ENCODE results near the gene TIGD3. TPM values are rescaled to one million over a fixed set of nuclear protein-coding genes. Genes with fewer than 3 reads are reported as not detected.

Gene TIGD3
- total and polyA plus RNA-seq, 9 of the 15 experiments (the other 6 are each of a cell fraction or from before 2014, with no cell fraction given) = 0.06 to 1.3 (median 0.56) TPM

DNA sequence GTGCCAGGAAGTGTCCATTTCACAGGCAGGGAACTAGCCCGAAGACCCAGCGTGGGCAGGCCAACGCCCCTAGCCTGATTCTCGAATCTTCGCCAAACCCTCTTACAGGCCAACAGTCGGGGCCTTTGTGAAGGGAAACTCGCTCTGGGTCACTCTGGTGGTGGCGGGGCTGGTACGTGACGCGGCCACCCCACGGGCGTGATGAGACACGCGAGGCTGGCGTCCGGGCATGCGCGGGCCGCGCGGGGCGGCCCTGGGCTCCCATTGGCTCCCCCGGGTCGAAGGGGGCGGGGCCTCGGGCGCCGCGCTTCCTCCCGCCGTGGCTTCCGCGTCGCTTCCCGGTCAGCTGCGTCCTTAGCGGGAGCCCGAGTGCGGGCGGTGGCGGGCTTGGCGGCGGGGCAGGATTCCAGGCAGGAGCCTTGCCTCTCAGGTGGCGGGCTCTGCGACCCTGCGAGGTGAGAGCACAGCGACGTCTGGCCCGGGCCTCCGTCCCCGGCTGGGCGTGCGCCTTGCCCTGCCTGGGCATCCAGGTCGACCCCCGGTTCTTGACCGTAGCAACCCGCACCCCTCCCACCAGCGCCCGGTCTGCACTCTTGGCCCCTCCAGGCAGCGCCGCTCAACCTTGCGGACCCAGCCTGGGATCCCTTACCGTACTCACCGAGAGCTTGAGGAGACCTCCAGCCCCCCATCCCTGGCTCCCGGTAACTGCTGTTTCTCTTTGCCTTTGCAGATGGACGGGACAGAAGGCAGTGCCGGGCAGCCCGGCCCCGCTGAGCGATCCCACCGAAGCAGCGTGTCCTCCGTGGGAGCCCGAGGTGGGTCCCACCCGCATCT lies 32.0 kb downstream of the TIGD3 start, which contains the start of gene FRMD8:
Gene FRMD8 (plus strand): TSS at position 331 of the 834 bp plus-strand sequence. CDS start 400 bp downstream, at position 731.
- Histone ChIP-seq H3K79me2 (ENCODE audit: control insufficient read depth, insufficient read depth, low read length) (peaks cover 37% of the 10 kb centered on the region), H3K9me1 (ENCODE audit: control insufficient read depth, insufficient read depth, low read length) (no peaks in the 10 kb centered on the region), H3K36me3 (ENCODE audit: control insufficient read depth, insufficient read depth, low read length) (peaks cover 36% of the 10 kb centered on the region; the same call in 2 of the 3 replicates), H3K4me2 (ENCODE audit: insufficient read depth, low read length) (peak within 1 kb of the TSS; percentile 94), H3K9me3 (replicated peaks; ENCODE audit: control insufficient read depth, insufficient read depth, low read depth, low read length) (no peaks in the 10 kb centered on the region; the same call in 1 of the 2 replicates), H3K4me3 (peak within 1 kb of the TSS; percentile 93), H4K20me1 (replicated peaks; ENCODE audit: control insufficient read depth, insufficient read depth, low read length) (peaks cover 9% of the 10 kb centered on the region), H3K27ac (ENCODE audit: extremely low read depth, low read depth, low read length) (peak within 1 kb of the TSS; percentile 91), H3K4me1 (replicated peaks in 1 of 2; ENCODE audit: control insufficient read depth in 2 of 2, insufficient read depth in 2 of 2, low read length in 2 of 2) (peaks cover 41 to 75% of the 10 kb centered on the region in 2 experiments), H3K27me3 (ENCODE audit: control insufficient read depth in 2 of 2, insufficient read depth in 2 of 2, low read length in 2 of 2) (no peaks in the 10 kb centered on the region), H2AFZ (ENCODE audit: low read depth, low read length) (peak within 1 kb of the TSS; percentile 86), H3K9ac (ENCODE audit: insufficient read depth in 1 of 2, low read depth in 2 of 2, low read length in 2 of 2) (peak within 1 kb of the TSS; percentile 71 to 97)
- ATAC-seq (peak; percentile 83), FAIRE-seq (no peak), DNase-seq (ENCODE audit: extremely low read depth in 1 of 4, low spot score in 3 of 4) (peak; percentile 93 to 99 (median 98))
- in situ Hi-C loops (cut with MboI) = no loop called here
- TSS peak; percentile 70 for BruUV-seq (replicated peaks)
- ChIA-PET POLR2A (interaction anchor here (0.6 to 16.2 kb wide), 9 partner anchors 11 to 116 kb away, joined by 3 to 253 read pairs (median 4); partner anchors contain the start of genes MALAT1 and NEAT1), CTCF (ENCODE audit: low intra/inter-chr PET ratio) (interaction anchor here (0.7 to 1.4 kb wide), 3 partner anchors 19 to 432 kb away, joined by 3 to 8 read pairs (median 3); no protein-coding TSS in a partner anchor)
- intact Hi-C loops (cut with micrococcal nuclease) = no loop called here
- 1% methylated on average over 53 of the region's 76 CpGs for WGBS (ENCODE audit: insufficient coverage, low coverage, missing lambda C conversion rate)
- peak; percentile 35; the same call in 1 of the 2 replicates for TF ChIP-seq E2F3 (CRISPR knock-in tag; IDR thresholded peaks at IDR 0.05)
- peak; percentile 32 for TF ChIP-seq TBP (optimal IDR thresholded peaks at IDR 0.05; ENCODE audit: low read depth, low read length)
- TF ChIP-seq, protein P1, sequence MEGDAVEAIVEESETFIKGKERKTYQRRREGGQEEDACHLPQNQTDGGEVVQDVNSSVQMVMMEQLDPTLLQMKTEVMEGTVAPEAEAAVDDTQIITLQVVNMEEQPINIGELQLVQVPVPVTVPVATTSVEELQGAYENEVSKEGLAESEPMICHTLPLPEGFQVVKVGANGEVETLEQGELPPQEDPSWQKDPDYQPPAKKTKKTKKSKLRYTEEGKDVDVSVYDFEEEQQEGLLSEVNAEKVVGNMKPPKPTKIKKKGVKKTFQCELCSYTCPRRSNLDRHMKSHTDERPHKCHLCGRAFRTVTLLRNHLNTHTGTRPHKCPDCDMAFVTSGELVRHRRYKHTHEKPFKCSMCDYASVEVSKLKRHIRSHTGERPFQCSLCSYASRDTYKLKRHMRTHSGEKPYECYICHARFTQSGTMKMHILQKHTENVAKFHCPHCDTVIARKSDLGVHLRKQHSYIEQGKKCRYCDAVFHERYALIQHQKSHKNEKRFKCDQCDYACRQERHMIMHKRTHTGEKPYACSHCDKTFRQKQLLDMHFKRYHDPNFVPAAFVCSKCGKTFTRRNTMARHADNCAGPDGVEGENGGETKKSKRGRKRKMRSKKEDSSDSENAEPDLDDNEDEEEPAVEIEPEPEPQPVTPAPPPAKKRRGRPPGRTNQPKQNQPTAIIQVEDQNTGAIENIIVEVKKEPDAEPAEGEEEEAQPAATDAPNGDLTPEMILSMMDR (IDR thresholded peaks at IDR 0.05 in 2 of 3, conservative IDR thresholded peaks at IDR 0.05 in 1 of 3; ENCODE audit: insufficient read depth in 2 of 3, low read depth in 1 of 3, low read length in 3 of 3) = no peak
- no peak for TF ChIP-seq ZNF586 (CRISPR knock-in tag; conservative IDR thresholded peaks at IDR 0.05)
- TF ChIP-seq, protein P2, sequence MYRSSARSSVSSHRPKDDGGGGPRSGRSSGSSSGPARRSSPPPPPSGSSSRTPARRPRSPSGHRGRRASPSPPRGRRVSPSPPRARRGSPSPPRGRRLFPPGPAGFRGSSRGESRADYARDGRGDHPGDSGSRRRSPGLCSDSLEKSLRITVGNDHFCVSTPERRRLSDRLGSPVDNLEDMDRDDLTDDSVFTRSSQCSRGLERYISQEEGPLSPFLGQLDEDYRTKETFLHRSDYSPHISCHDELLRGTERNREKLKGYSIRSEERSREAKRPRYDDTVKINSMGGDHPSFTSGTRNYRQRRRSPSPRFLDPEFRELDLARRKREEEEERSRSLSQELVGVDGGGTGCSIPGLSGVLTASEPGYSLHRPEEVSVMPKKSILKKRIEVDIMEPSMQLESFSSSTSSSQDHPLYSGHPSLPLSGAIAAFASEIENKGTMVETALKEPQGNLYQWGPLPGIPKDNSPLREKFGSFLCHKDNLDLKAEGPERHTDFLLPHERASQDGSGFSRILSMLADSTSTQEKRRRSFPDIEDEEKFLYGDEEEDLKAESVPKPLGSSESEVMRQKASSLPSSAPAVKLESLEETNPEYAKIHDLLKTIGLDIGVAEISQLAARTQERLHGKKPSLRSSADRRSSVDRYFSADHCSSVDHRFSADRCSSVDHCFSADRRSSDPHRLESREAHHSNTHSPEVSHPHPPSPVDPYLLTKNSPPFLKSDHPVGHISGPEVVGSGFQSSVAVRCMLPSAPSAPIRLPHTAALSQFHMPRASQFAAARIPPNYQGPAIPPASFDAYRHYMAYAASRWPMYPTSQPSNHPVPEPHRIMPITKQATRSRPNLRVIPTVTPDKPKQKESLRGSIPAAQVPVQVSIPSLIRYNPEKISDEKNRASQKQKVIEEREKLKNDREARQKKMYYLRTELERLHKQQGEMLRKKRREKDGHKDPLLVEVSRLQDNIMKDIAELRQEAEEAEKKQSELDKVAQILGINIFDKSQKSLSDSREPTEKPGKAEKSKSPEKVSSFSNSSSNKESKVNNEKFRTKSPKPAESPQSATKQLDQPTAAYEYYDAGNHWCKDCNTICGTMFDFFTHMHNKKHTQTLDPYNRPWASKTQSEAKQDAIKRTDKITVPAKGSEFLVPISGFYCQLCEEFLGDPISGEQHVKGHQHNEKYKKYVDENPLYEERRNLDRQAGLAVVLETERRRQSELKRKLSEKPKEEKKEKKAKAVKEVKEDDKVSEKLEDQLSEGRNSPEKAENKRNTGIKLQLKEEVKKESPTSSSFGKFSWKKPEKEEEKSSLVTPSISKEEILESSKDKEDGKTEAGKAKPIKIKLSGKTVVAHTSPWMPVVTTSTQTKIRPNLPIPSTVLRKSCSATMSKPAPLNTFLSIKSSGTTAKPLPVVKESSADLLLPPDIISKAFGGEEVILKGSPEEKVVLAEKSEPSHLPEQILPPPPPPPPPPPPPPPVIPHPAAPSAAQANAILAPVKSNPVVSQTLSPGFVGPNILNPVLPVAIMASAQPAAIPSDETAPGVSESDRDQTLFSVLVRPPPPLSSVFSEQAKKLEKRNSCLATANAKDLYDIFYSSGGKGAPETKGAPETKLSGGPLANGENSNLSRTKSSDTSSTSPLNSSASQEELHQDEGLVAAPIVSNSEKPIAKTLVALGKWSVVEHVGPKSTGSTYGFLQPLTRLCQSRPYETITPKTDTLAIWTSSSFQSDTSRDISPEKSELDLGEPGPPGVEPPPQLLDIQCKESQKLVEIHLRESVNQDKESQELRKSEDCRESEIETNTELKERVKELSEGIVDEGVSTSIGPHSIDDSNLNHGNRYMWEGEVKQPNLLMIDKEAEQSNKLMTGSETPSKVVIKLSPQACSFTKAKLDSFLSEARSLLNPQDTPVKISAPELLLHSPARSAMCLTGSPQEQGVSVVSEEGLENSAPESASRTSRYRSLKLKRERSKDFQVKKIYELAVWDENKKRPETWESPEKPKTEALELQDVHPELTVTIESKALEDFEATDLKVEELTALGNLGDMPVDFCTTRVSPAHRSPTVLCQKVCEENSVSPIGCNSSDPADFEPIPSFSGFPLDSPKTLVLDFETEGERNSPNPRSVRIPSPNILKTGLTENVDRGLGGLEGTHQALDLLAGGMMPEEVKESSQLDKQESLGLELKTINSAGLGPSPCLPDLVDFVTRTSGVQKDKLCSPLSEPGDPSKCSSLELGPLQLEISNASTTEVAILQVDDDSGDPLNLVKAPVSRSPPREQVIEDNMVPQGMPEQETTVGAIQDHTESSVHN (IDR thresholded peaks at IDR 0.05; ENCODE audit: borderline replicate concordance in 1 of 2, low read depth in 1 of 2) = no peak
- TF ChIP-seq, protein P3, sequence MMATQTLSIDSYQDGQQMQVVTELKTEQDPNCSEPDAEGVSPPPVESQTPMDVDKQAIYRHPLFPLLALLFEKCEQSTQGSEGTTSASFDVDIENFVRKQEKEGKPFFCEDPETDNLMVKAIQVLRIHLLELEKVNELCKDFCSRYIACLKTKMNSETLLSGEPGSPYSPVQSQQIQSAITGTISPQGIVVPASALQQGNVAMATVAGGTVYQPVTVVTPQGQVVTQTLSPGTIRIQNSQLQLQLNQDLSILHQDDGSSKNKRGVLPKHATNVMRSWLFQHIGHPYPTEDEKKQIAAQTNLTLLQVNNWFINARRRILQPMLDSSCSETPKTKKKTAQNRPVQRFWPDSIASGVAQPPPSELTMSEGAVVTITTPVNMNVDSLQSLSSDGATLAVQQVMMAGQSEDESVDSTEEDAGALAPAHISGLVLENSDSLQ (IDR thresholded peaks at IDR 0.05) = 0 out of 2 replicates have a peak, but pooled peaks have one; percentile 1
- peak; percentile 78; the same call in 1 of the 2 replicates for TF ChIP-seq PHF8 (IDR thresholded peaks at IDR 0.05; ENCODE audit: borderline replicate concordance, low read length)
- no peak for TF ChIP-seq MECOM (CRISPR knock-in tag; IDR thresholded peaks at IDR 0.05)
- no peak for TF ChIP-seq CBX5 (IDR thresholded peaks at IDR 0.05; ENCODE audit: borderline replicate concordance, low read depth)
